GM18508 (cell line): Measurements from ENCODE around the gene PDLIM7.
A peak's percentile ranks its signal among the peaks of the same experiment; 100 is the strongest.

ENCODE experiments used
- ATAC-seq: cut with Tn5 transposase; IDR thresholded peaks from one replicate; pipeline ENCODE4 v1.9.1; 2021; ENCODE audit warnings: moderate number of reproducible peaks; ENCODE audit not compliant: insufficient read depth, unreplicated experiment

Gene PDLIM7

GRCh38 chr5:177459819-177460628 lies 37.4 kb downstream of the PDLIM7 start:
- no peak for ATAC-seq

GRCh38 chr5:177459357-177459756 lies 38.0 kb downstream of the PDLIM7 start:
- no peak for ATAC-seq

DNA sequence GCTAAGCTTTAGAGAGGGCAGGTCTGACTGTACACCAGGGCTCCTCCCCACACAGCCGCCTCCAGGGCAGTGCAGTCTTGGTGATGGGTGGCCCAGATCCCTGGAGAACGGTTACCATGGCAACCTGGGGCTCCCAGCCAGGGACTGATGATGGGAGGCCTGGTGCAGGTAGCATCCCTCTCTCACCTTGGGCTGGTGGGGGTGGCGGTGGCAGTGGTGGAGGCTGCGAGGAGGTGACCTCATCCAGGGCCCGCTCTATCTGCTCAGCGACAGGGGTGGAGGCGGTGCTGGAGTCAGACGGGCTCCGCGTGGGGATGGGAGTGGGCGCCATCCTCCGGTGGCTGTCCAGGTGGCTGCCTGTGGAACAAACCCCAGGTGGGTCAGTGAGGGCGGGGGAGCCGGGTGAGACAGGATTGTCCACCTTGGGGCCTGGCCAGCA lies 38.5 kb downstream of the PDLIM7 start:
- no peak for ATAC-seq

- no peak for ATAC-seq
Observed at GRCh38 chr5:177457852-177458681, 39.3 kb downstream of the PDLIM7 start.

GRCh38 chr5:177456976-177457851 lies 40.2 kb downstream of the PDLIM7 start:
- peak; percentile 31 for ATAC-seq

DNA sequence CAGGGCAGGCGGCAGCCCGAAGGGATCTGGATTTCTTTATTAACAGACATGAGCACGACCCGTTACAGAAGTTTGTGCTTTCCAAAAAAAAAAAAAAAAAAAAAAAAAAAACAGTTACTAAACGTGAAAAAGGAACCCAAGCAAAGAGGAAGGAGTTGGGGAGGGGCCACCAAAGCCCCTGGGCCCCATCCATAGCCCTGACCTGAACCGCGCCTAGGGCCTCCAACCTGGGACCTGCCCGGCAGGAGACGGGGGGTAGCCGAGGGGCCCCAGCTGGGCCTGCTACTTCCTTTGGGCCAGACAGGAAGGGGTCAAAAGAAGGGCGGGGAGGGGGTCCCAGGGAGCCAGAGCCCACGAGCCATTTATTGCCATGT lies 40.8 kb downstream of the PDLIM7 start:
- no peak for ATAC-seq

DNA sequence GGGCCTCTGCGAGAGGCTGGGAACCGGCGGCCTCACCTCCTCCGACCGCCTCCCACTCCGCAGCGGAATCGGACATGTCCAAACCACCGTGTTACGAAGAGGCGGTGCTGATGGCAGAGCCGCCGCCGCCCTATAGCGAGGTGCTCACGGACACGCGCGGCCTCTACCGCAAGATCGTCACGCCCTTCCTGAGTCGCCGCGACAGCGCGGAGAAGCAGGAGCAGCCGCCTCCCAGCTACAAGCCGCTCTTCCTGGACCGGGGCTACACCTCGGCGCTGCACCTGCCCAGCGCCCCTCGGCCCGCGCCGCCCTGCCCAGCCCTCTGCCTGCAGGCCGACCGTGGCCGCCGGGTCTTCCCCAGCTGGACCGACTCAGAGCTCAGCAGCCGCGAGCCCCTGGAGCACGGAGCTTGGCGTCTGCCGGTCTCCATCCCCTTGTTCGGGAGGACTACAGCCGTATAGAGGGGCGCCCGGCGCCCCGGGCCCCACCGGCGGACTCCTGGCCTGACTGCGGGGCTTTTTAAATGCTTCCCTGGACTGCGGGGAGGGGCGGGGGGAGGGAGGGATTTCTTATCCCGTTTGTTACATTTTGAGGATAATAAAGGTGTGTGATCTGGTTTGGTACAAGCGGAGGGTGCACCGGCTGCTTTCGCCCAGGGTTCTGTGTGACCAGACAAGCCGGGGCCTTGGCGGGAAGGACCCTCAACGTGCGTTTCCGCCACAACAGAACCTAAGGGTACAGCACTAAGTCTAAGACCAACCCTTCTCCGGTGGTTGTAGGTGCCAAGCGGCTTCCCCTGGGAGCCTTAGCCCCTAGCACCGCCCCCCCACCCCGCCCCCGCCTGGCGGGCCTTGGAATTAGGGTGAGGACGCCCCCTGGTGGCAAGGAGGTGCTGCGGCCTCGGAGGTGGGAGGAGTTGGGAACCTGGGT lies 41.5 kb downstream of the PDLIM7 start:
- ATAC-seq = no peak

DNA sequence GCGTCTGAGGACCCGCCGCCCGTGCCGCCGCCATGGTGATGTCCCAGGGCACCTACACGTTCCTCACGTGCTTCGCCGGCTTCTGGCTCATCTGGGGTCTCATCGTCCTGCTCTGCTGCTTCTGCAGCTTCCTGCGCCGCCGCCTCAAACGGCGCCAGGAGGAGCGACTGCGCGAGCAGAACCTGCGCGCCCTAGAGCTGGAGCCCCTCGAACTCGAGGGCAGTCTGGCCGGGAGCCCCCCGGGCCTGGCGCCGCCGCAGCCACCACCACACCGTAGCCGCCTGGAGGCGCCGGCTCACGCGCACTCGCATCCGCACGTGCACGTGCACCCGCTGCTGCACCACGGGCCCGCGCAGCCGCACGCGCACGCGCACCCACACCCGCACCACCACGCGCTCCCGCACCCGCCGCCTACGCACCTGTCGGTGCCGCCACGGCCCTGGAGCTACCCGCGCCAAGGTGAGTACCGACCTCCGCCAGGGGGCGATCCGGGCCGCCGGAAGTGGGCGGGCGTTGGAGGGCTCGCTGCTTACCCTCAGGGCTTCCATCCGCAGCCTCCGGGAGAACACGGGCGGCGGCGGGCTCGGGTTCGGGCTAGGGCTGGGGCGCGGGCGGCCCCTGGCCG lies 42.3 kb downstream of the PDLIM7 start:
- no peak for ATAC-seq

GRCh38 chr5:177454397-177455035 lies 42.9 kb downstream of the PDLIM7 start:
- ATAC-seq = no peak

GRCh38 chr5:177453852-177454396 lies 43.5 kb downstream of the PDLIM7 start:
- no peak for ATAC-seq

DNA sequence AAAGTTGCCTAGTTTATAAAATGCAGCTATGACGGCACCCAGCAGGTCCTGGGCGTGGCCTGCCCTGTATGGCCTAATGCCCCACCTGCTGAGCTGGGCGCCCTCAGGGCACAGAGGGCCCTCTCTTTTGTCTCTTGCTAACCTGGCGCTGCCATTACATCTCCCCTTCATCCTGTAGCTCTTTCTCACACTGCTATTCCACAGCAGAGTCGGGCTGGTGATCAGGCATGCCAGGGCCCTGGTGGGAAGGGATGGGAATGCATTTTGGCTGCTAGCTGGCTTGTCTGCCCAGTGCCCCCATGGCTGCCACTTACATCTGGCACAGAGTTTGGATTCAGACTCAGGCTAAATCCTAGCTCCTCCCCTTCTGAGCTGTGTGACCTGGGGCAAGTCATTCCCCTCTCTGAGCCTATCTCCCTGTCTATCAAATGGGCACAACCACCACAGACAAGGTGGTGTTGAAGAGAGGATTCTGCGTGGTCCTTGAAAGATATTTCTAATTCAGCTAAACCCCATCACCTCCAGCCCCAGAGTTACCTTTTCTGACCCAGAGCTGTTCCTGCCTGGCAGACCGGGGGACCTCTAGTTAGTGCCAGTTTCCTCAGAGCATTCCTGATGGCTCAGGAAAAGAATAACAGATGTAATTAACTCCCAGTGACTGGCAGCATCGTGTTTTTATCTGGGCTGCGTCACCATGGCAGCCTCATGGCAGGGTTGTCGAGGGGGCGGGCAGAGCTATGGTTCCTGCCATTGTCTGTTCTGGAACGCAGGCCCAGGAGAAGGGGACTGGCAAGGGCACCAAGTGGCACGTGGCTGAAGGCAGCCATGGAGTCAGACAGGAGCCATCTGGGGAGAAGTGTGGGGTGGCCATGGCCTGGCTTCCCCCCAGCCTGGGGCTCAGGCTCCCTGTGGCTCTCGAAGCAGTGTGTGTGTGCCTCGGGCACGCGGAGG lies 44.4 kb downstream of the PDLIM7 start:
- ATAC-seq = no peak

GRCh38 chr5:177450667-177451424 lies 46.6 kb downstream of the PDLIM7 start:
- no peak for ATAC-seq

GRCh38 chr5:177449140-177450061 lies 48.0 kb downstream of the PDLIM7 start:
- no peak for ATAC-seq

DNA sequence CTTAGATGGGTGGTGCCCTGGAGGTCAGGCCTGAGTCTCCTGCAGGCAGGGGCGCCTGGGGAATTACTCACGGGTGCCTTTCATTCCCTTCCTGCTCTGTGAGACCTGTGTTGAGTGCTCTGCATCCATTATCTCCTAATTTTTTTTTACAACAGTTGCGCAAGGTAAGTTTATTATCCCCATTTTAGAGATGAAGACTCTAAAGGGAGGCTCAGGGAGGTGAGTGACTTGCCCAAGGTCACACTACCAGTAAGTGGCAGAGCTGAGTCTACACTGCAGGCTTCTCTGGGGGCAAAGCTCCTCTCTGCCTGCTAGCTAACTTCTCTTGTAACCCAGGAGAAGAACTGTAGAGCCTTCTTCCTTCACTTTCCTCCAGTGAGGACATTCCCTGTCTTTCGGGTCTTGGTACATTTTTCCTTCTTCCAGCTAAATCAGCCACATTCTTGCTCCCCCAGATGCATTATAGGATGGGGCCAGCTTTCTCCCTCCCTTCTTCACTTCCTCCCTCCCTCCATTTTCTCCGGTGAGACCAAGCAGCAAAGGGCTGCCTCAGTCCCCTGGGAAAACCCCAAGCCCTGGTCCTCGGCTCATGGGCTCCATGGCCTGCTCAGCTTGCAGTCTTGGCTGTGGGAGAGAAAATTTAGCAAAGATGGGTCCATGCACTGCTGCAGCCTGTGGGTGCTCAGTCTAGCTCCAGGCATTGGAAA lies 49.0 kb downstream of the PDLIM7 start:
- no peak for ATAC-seq
